Forelimb muscle (tissue), 1 donor: ENCODE measurements around the gene CCDC77. TPM values are rescaled to one million over a fixed set of nuclear protein-coding genes. Genes with fewer than 3 reads are reported as not detected.

ENCODE experiments used
- DNase-seq: peaks from one replicate; pipeline ENCODE4 v3.0.0-alpha.2; 2013; ENCODE audit warnings: low read depth
- polyA plus RNA-seq: library from polyadenylated mRNA; unstranded; fragments of 120-200 nt; gene quantifications from one replicate; pipeline ENCODE4 v1.2.1, GENCODE V29; 2013; ENCODE audit not compliant: insufficient read length

CCDC77 gene
- polyA plus RNA-seq, 1 donor = 9.7 TPM

DNA sequence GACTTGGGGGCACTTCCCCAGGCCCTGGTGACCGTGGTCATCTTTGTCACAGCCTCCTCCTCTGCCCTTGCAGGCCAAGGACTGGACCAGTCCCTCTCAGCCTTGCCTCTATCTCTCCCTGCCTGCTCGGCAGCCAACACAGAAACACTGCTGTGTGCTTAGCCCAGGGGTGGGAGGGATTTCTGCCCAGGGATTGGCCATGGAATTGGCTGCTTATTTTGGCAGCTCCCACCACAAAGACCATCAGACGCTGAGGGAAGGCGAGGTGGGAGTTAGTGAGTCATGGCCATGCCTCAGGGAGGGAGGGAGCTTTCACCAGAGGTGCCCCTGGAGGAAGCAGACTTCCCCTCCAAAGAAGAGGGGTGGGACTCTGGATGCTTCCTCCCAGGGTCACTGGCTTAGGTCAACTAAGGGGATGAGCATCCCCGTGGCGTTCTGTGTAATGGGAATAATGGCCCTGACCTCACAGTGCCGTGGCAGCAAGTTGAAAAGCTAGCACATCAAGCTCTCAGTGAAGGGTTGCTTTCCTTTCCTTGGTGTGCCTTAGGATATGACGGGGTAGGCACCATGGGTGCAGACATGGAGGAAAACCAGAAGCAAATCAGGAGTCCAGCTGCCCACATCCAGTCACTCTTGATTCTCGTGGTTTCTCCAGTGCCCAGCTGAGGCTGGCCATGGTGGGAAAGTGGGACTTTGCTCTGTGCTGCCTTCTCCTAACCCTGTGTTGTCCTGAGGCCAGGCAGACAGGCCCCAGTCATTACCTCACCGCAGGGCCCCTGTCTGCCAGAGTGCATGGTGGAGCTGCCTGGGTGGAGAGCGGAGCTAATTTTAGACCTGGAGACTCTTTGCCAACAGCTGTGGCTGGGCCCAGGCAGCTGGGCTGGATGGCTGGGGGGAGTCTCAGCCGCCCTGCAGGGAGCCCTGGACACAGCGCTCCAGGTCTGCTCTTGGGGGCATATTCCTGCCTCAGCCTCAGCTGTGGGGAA lies 79.7 kb downstream of the CCDC77 start:
- no peak for DNase-seq

DNA sequence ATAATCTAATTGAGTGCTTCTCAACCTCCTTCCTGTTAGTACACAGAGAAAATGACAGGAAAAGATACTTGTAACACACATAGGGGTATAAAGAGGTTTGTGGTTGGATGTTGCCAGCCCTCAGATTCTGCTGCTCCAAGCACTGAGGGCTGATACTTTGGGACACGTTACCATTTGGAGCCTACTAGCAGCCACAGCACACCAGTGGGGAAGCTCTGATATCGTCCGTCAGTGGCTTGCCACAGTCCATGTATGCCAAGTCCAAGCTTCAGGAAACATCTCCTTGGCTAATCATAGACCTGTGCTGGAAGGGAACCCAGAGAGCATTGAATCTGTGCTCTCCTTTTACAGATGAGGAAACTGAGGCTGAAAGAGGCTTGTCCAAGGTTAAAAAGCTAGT lies 80.6 kb downstream of the CCDC77 start:
- no peak for DNase-seq

DNA sequence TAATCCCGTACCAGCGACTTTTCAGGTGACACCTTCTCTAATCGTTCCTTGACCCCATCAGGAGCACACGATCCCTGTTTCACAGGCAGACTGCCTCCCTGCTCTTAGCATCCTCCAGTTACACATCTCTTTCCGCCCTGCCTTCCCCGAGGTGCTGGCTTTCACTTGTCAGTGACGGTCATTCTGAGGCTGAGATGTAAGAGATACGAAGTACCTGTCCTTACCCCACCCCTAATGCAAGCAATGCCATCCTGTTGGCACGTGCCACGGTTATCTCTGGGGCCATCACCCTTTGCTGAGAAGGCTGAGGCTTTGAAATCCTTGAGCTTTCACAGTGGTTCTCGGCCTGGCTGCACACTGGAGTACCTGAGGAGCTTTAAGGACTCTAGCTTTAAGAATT lies 82.7 kb downstream of the CCDC77 start:
- no peak for DNase-seq

DNA sequence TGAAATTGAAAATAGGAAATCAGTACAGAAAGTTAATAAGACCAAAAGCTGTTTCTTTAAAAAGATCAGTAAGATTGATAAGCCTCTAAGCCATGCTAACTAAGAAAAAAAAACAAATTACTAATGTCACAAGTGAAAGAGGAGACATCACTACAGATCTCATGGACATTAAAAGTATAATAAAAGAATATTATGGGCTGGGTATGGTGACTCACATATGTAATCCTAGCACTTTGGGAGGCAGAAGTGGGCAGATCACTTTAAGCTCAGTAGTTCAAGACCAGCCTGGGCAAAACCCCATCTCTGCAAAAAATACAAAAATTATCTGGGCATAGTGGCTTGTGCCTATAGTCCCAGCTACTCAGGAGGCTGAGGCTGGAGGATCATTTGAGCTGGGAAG lies 88.8 kb downstream of the CCDC77 start:
- DNase-seq = no peak

Other genes starting within 250 kb of the CCDC77 start
- gene SLC6A12, start 187.5 kb upstream of the CCDC77 start, polyA plus RNA-seq = 0.90 TPM
- gene SLC6A13, start 138.8 kb upstream of the CCDC77 start, polyA plus RNA-seq = 3.1 TPM
- gene KDM5A, start 12.3 kb upstream of the CCDC77 start, polyA plus RNA-seq = 20.7 TPM
- 13.8 TPM for gene B4GALNT3, start 58.3 kb downstream of the CCDC77 start, polyA plus RNA-seq